Sigmoid colon (tissue), 3 donors: ENCODE measurements around the gene PHKB.

Experiments used
- POLR2A ChIP-seq, 2 donors: fragments of 450-650 bp; IDR thresholded peaks; one replicate each; pipeline ENCODE4 v1.6.1; 2016; ENCODE audit warnings: antibody characterized with exemption in 2 of 2, mild to moderate bottlenecking in 2 of 2, moderate library complexity in 2 of 2
- TF ChIP-seq, protein P1 (sequence below), 4 experiments: fragments of 450-650 bp in 3 of 4; fragments of 200-600 bp in 1 of 4; IDR thresholded peaks; one replicate each; pipeline ENCODE4 v1.5.1; 2016 to 2019; ENCODE audit warnings: antibody characterized with exemption in 4 of 4, mild to moderate bottlenecking in 3 of 4, moderate library complexity in 2 of 4

GRCh38 chr16:47712276-47713224 lies 251.4 kb downstream of the PHKB start:
- TF ChIP-seq, protein P1, sequence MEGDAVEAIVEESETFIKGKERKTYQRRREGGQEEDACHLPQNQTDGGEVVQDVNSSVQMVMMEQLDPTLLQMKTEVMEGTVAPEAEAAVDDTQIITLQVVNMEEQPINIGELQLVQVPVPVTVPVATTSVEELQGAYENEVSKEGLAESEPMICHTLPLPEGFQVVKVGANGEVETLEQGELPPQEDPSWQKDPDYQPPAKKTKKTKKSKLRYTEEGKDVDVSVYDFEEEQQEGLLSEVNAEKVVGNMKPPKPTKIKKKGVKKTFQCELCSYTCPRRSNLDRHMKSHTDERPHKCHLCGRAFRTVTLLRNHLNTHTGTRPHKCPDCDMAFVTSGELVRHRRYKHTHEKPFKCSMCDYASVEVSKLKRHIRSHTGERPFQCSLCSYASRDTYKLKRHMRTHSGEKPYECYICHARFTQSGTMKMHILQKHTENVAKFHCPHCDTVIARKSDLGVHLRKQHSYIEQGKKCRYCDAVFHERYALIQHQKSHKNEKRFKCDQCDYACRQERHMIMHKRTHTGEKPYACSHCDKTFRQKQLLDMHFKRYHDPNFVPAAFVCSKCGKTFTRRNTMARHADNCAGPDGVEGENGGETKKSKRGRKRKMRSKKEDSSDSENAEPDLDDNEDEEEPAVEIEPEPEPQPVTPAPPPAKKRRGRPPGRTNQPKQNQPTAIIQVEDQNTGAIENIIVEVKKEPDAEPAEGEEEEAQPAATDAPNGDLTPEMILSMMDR (IDR thresholded peaks at IDR 0.05) = no peak
- TF ChIP-seq POLR2A (IDR thresholded peaks at IDR 0.05) = no peak
